ENCODE results near the gene KAZN. TPM values are rescaled to one million over a fixed set of nuclear protein-coding genes. Genes with fewer than 3 reads are reported as not detected.

KAZN gene
- polyA plus RNA-seq, 1 donor (not counting 4 experiments of a cell fraction or from before 2014, with no cell fraction given) = 5.9 TPM

DNA sequence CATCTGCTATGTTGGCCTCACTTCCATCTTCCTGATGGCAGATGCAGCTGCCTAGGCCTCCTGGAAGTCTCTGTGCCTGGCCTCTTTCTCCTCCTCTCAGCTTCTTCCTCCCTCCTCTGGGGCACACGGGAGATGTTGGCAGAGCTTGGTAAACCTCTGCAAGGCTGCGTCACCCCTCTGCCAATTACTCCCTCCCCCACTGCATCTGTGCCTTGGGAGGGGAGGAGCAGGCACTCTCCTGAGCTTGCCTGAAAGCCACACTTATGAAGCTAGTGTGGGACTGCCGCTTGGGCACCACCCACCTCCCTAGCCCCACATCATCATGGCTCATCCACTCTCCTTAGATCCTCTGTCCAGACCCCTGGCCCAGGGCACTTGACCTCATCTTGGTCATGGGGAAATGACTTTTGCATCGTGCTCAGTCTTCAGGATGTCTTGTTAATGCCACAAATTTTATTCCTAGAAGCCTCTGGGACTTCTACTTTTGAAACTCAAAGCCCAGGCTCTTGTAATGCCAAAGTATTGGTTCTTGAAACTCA is 547.7 kb downstream of the KAZN start:
- DNase-seq (ENCODE audit: low read depth, low spot score) (no peak), FAIRE-seq (no peak)
- Histone ChIP-seq H3K36me3 (ENCODE audit: control insufficient read depth in 2 of 2, extremely low read depth in 1 of 2, insufficient read depth in 2 of 2, low read length in 2 of 2) (no peaks in the 10 kb centered on the region), H3K9ac (ENCODE audit: control insufficient read depth, extremely low read depth, insufficient read depth, low read length) (no peak overlapping the region), H2AFZ (ENCODE audit: control insufficient read depth, low read length) (no peak overlapping the region), H3K9me3 (ENCODE audit: control insufficient read depth, low read depth, low read length) (no peaks in the 10 kb centered on the region), H3K27me3 (ENCODE audit: control insufficient read depth, extremely low read depth, insufficient read depth, low read length) (no peaks in the 10 kb centered on the region), H3K27ac (ENCODE audit: control insufficient read depth, insufficient read depth, low read length) (no peak overlapping the region), H3K4me1 (ENCODE audit: control insufficient read depth, extremely low read depth, insufficient read depth, low read length) (peaks cover 9% of the 10 kb centered on the region), H3K9me1 (ENCODE audit: control insufficient read depth, extremely low read depth, insufficient read depth, low read length) (peaks cover 3% of the 10 kb centered on the region), H3K4me3 (ENCODE audit: control insufficient read depth in 2 of 3, extremely low read depth in 1 of 3, insufficient read depth in 2 of 3, low read depth in 1 of 3, low read length in 3 of 3) (no peak overlapping the region), H3K79me2 (ENCODE audit: control insufficient read depth, insufficient read depth, low read length) (no peaks in the 10 kb centered on the region), H3K4me2 (ENCODE audit: control insufficient read depth, extremely low read depth, insufficient read depth, low read depth, low read length) (no peak overlapping the region), H4K20me1 (ENCODE audit: control insufficient read depth, extremely low read depth, insufficient read depth, low read length) (no peaks in the 10 kb centered on the region)
- dilution Hi-C loops (cut with MboI; ENCODE audit: extremely low pct_ligation_motif_present, low sequenced_read_pairs) = no loop called here
- no peak for TF ChIP-seq EZH2 (IDR thresholded peaks at IDR 0.05; ENCODE audit: low read length)
- TF ChIP-seq, protein P1, sequence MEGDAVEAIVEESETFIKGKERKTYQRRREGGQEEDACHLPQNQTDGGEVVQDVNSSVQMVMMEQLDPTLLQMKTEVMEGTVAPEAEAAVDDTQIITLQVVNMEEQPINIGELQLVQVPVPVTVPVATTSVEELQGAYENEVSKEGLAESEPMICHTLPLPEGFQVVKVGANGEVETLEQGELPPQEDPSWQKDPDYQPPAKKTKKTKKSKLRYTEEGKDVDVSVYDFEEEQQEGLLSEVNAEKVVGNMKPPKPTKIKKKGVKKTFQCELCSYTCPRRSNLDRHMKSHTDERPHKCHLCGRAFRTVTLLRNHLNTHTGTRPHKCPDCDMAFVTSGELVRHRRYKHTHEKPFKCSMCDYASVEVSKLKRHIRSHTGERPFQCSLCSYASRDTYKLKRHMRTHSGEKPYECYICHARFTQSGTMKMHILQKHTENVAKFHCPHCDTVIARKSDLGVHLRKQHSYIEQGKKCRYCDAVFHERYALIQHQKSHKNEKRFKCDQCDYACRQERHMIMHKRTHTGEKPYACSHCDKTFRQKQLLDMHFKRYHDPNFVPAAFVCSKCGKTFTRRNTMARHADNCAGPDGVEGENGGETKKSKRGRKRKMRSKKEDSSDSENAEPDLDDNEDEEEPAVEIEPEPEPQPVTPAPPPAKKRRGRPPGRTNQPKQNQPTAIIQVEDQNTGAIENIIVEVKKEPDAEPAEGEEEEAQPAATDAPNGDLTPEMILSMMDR (optimal IDR thresholded peaks at IDR 0.05 in 1 of 3, IDR thresholded peaks at IDR 0.05 in 1 of 3, conservative IDR thresholded peaks at IDR 0.05 in 1 of 3; ENCODE audit: extremely low read depth in 1 of 3, insufficient read depth in 2 of 3, low read length in 3 of 3) = no peak

DNA sequence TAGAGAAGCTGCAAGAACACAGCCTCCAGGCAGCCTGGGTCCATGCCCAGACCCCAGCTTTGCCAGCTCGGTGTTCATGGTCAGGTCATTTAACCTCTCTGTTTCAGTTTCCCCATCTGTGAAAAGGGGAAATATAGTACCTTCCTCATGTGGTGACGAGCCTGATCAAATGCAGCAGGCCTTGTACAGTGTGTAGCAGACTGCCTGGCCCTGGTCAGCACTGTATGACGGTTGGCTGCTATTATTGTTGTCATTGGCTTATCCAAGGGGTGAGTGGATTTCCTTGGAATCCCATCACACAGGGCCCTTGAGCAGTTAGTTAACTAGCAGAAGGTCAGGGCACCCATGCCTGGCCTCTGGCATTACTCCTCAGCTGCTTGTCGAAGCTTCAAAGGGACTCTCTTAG is 548.5 kb downstream of the KAZN start:
- dilution Hi-C loops (cut with MboI; ENCODE audit: extremely low pct_ligation_motif_present, low sequenced_read_pairs) = no loop called here
- no peak for DNase-seq (ENCODE audit: low read depth, low spot score)
- H3K9me3 ChIP-seq (ENCODE audit: control insufficient read depth, low read depth, low read length) = no peaks in the 10 kb centered on the region
- H3K27ac ChIP-seq (ENCODE audit: control insufficient read depth, insufficient read depth, low read length) = no peak overlapping the region
- no peak overlapping the region for H3K4me3 ChIP-seq (ENCODE audit: control insufficient read depth in 2 of 3, extremely low read depth in 1 of 3, insufficient read depth in 2 of 3, low read depth in 1 of 3, low read length in 3 of 3)
- no peaks in the 10 kb centered on the region for H3K79me2 ChIP-seq (ENCODE audit: control insufficient read depth, insufficient read depth, low read length)
- no peak for FAIRE-seq
- no peaks in the 10 kb centered on the region for H3K36me3 ChIP-seq (ENCODE audit: control insufficient read depth in 2 of 2, extremely low read depth in 1 of 2, insufficient read depth in 2 of 2, low read length in 2 of 2)
- H3K9ac ChIP-seq (ENCODE audit: control insufficient read depth, extremely low read depth, insufficient read depth, low read length) = no peak overlapping the region
- no peaks in the 10 kb centered on the region for H4K20me1 ChIP-seq (ENCODE audit: control insufficient read depth, extremely low read depth, insufficient read depth, low read length)
- no peak for TF ChIP-seq EZH2 (IDR thresholded peaks at IDR 0.05; ENCODE audit: low read length)
- TF ChIP-seq, protein P1 (optimal IDR thresholded peaks at IDR 0.05 in 1 of 3, IDR thresholded peaks at IDR 0.05 in 1 of 3, conservative IDR thresholded peaks at IDR 0.05 in 1 of 3; ENCODE audit: extremely low read depth in 1 of 3, insufficient read depth in 2 of 3, low read length in 3 of 3) = no peak
- no peak overlapping the region for H2AFZ ChIP-seq (ENCODE audit: control insufficient read depth, low read length)
- H3K4me2 ChIP-seq (ENCODE audit: control insufficient read depth, extremely low read depth, insufficient read depth, low read depth, low read length) = no peak overlapping the region
- H3K4me1 ChIP-seq (ENCODE audit: control insufficient read depth, extremely low read depth, insufficient read depth, low read length) = peaks cover 11% of the 10 kb centered on the region
- H3K27me3 ChIP-seq (ENCODE audit: control insufficient read depth, extremely low read depth, insufficient read depth, low read length) = no peaks in the 10 kb centered on the region
- peaks cover 3% of the 10 kb centered on the region for H3K9me1 ChIP-seq (ENCODE audit: control insufficient read depth, extremely low read depth, insufficient read depth, low read length)
